HG03439 (cell line): Measurements from ENCODE around the gene SIX3.

ENCODE experiments used
- ATAC-seq: cut with Tn5 transposase; IDR thresholded peaks from one replicate; pipeline ENCODE4 v1.9.1; 2021; ENCODE audit warnings: mild to moderate bottlenecking, moderate library complexity; ENCODE audit not compliant: unreplicated experiment

The SIX3 gene

DNA sequence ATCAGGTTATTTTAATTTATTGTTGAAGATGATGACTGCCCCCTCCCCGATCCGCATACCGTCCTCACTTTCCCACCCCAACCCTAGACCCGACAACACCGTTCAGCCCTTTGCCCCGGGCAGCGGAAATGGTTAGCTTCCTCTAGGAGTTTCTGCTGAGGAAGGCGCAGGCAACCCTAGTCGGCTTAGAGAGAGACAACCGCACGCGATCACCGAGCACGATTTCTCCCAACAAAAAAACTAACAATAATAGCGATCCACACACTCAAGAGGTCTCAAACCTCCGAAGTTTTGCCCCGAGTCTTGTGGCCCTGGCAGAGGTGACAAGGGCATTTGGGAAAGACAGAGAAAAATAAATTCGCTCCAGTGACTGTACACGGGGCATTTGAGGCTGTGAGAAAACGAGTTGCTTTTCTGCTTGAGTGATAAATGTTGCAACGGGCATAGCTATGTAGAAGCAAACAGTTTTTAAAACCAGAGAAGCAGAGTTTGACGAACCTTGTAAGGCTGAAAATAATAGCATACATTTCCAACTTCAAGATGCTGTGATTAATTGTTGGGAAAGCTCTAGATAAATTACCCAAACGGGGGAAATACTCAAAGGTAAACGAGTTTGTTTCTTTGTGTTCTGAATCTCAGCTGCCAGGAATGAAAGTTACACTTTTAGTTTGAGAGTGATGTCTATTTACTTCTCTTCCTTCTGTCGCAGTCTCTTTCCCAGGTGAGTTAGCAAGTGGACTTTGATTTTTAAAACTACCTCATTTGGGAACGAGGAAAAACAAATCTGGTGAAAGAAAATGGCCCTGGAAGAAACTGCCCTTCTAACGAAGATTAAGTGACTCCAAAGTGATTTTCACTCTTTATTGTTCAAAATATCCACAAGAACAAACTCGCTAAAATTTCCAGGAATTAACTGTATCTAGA lies 11.0 kb upstream of the SIX3 start:
- ATAC-seq: no peak

DNA sequence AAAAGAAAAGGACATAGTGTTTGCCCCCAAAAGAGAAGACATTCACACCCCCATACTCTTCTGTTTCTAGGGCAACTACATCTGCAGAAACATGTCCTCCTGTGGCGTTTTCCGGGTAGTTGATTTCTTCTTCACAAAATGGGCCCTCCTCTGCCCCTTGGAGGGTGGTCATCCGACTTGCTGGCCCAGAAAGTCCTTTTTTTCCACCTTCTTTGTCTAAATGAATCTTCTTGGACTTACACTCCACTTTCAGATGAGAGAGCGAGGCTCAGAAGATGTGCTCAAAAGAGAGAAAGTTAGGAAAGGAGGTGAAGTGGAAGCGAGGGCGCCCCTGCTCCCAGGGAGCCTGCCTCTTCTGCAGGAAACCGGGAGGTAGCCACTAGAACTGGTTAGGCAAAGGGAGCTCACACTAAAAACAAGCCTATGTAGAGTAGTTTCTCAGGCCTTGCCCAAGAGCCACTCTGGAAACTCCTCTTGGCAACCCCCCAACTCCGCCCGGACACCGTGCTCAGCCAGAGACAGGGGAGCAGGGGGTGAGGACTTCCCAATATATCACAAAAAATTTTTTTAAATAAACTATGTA lies 10.2 kb upstream of the SIX3 start:
- no peak for ATAC-seq

DNA sequence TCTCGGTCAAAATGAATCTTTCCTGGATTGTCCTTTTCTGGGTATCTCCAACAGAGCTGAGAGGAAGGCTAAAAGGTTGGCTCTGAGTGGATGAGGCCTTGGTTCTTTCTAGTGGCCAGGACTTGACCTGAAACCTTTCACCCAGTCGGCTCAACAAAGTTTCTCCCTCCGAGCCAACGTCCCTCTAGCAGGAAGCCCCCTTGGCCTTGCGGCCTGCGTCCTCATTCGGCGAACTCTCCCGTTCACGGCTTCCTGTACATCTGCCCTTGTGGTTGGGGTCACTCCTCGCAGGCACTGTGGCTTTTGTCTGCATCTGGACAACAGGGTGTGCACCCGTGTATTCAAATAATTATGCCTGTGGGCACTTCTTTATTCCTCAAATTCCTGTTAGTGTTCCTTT lies 9.4 kb upstream of the SIX3 start:
- ATAC-seq: no peak

DNA sequence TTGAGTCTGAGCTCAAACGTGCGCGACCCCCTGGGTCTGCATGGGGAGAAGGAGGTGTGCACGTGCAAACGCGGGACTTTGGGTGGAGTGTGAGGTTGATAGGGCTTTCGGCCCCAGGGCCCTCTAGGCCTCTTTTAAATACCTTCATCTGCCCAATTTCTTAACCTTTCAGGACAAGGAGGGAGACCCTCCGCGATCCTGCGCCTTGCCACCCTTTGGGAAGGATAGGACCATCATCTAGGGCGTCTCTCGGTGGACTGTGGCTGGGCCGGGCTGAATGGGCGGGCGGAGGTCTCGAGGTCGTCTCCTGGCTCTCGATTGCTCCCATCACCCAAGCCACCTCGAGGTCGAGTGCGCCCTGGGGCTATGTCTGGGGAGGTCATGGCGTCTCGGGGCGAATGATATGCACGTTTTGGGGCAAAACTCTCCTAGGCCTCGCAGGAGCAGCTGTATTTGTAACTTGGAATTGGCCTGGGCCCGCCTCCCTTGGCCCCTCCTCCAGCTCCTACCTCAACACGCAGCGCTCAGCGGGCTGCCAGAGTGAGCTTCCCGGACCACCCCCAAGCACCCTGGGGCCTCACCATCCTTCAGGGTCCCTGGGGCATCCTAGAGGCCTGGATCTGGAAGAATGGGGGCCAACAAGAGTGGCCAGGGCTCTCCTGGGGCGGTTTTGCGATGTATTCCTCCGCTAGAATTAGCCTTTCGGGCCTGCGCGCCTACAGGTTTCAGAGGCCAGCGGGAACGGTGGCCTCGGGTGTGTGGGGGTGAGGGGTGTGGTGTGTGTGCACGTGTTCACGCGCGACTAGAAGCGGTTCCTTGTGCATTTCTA lies 8.7 kb upstream of the SIX3 start:
- no peak for ATAC-seq

DNA sequence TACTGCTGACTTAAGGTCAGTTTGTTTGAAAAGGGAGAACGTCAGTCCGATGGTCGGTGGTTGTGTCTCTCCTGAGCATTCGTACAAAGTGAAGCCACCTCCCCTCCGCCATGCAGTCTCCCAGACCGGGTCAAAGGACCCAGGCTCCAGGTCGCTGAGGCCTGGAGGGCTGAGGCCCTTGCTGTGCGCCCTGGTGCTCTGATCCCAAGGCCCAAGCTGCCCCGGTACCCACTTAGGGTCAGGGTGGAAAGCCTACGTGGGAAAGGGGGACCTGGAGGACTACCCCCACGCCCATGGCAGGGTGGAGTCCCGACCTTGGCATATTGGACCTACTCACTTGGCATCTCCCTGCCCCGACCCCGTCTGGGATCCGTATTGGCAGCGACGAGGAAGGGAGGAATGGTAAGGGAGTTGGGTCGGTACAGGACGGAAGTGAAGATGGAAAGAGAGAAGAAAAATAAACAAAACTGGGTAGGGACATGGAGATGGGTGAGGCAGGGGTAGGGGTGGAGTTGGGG lies 8.0 kb upstream of the SIX3 start:
- no peak for ATAC-seq

DNA sequence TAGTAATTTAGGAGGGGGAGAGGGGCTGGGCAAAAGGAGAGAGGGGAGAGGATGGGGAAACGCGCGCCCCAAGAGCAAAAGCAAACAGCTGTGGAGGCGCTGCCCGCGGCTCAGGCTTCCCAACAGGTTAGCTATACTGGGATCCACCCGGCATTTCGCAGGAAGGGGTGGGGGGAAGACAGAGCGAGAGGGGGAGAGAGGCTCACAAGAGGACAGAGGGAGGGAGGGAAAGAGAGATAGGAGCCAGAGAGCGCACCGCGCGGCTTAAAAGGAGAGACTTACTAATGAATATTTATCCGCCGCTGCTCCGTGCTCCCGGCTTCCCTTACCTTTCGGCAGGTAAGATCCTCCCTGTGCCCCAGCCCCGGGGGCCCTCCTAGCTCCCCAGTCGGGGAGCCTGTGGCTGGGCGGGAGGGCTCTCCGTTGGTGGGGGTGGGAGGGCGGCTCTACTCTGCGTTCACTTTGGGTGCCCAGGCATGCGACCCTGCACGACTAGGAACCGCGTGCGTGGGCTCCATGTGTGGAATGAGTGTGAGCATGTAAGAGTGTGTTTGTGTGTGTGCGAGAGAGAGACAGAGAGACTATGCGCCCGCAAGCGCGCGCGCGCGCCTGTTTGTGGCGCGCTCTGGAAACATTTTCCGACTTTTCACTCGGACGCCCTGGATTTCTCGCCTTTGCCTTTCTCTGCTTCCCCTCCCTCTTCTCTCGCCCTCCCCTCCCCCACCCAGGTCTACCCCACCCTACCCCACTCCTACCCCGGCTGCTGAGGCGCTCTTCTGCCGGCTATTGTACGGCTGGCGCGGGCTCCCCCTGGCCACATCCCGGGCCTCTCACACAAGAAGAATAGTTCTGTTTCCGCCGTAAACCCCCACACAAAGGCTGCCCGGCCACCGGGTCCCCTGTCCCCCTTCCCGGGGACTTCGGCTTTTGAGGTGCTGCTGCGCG lies 7.2 kb upstream of the SIX3 start:
- ATAC-seq: no peak

DNA sequence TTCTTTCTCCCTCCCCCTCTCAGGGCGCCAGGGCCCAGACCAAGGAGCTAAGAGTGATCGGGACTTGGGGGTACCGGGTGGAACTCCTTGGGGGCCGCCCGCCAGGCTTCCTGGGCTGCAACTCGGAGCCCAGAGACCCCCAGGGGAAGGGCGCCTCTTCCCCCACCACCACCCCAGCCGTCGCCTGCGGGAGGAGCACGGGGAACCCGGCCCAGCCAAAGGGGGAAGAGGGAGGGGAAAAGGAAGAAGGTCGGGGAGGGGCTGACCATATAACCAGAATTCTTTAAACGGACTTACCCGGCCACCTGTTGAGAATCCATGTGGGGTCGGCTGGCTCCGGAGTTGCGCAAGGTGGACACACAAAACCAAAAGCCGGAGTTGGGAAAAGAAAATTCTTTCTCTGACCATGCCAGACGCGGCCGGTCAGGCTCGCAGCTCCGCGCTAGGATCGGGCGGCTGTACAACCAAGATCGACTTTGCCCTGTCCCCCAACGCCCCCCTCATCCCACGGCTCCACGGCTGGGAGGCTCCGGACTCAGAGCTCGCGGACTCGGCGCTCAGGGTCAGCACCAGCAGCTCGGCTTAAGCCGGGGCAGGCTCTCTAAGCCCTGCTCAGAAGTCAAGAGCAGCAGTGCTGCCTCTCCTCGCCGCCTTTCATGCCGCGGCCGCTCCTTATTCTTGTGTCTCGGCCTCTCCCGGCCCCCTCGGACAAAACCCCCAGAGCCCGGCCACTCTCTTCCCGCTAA lies 6.3 kb upstream of the SIX3 start:
- ATAC-seq: no peak

DNA sequence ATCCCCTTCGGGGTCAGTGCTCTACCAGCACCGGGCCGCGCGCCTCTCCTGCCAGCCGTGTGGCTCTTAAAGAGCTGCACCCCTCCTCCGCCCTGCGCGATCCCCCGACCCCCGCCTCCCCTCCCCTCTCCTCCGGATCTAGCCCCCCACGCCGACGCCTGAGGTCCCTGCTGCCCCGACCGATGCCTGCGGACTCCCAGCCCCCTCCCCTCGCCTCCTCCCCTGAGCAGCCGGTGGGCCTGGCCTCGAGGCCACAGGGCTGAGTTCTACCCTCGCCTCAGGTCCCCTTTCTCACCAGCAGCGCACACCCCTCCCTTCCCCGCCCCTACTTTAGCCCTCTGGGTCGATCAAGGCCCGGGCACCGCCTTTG lies 5.8 kb upstream of the SIX3 start:
- no peak for ATAC-seq

DNA sequence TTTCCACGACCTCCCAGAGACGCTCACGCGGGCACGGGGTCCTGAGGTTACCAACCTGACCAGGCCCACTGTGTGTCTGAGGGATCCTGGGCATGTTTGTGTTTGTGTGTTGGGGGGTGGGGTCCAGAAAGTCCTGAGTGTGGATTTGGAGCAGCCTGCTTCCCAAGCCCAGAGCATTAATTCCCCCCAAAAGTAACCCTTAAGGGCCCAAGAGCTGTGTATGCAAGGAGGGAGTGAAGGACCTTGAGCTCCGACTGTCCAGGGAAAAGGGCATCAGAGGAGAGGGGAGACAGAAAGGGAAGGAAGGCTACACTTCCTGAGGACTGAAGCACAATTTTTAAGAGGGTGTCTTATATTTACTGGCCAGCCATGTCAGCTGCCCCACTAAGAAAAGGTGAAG lies 5.2 kb upstream of the SIX3 start:
- no peak for ATAC-seq

DNA sequence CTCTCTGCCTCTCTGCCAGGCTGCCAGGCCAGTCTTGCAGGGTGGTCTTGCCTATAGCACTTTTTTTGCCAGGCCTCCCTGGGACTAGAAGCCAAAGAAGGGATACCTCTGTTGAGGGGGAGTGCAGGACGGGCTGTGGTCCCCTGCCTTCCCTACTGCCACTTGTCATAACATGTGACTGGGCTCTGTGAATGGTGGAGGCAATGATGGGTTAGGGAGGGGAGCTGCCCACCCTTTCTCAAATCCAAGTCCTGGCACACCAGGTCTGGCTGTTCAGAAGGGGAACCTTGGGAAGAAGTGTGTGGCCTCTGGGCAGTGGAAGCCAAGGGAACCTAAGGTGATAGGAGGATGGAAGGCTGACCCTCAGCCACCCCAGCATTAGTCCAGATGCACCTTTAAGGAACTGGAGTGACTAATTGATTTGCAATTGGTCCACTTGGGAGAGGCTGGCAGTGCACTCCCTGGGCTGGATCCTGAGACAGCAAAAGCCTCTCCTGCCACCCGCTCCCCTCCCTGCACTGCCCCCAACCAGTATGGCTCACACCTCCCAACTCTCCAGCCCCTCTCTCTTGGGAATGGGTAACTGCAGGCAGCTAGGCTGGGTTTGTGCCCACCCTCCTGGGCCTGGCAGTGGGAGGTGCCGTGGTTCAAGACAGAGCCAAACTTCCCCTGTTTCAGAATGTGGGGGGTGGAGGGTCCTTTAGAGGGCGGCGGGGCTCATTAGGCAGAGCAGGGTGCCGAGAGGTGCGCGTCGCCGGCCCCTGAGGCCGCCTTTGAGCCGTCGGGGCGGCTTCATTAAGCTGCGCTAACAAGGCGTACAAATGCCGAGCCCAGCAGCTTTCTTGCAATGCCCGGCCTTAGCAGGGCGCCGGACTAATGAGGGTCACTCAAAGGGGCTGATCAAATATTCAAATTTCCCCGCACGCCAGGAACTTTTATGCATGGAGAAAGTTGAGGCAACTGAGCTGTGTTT lies 4.5 kb upstream of the SIX3 start:
- no peak for ATAC-seq

DNA sequence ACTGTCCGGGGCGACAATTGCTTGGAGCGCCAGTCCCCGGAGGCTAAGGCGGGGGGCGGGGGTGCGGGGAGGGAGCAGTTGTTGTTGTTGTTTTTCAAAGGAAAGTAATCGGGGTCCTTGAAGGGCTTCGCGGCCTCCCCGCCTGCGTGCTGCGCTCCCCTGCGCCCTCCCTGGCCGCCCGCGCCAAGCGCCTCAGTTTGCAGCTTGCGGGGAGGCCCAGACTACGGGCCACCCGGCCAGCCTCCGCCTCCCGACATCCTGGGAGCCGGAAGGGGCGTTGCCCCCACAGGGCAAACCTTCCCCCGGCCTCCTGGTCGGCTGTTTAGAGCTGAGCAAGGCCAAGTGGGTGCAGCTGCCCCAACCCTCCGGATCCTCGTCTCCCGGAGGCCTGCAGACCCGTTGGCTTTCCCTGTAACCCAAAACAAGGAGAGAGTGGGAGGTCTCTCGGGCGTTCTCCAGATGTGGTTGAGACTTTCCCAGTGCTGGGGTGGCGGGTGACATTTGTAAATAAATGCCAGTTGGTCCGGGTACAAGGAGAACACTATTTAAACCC lies 3.7 kb upstream of the SIX3 start:
- ATAC-seq: no peak

DNA sequence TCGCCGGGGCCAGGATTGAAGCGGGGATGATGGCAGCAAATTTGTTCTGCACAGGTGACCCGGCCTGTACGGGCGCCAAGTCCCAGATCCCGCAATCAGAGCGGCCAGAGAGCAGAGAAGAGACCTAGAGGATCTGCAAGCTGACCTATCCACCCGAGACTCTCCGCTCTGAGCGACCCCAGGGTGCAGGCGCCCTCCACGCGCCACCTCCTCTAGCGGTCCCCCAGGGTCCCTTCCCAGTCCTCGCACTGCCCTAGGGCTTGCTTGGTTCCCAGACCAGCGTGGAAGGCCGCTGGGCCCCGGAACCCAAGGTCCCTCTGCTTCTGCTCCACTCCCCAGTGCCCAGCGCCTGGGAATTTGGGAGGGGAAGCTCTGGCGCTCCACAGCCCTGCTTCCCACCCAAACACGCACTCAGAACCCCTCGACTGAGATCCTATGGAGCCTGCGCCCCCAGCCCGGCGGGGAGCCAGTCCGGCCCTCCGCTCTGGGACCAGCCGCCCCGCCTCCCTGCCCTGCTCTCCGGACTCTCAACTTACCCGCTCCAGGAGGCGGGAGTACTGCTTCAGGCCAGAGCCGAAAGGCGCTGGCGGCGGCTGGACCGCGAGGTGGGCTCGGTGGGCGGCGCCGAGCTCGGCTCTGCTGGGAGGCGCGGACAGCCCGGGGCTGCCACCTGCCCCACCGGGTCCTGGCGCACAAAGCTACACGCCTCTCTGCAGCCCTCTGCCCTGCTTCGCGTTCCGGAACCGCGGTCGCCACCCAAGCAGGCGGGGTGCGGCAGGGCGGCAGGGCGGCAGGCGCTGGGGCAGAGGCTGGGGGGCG lies 3.0 kb upstream of the SIX3 start:
- no peak for ATAC-seq

DNA sequence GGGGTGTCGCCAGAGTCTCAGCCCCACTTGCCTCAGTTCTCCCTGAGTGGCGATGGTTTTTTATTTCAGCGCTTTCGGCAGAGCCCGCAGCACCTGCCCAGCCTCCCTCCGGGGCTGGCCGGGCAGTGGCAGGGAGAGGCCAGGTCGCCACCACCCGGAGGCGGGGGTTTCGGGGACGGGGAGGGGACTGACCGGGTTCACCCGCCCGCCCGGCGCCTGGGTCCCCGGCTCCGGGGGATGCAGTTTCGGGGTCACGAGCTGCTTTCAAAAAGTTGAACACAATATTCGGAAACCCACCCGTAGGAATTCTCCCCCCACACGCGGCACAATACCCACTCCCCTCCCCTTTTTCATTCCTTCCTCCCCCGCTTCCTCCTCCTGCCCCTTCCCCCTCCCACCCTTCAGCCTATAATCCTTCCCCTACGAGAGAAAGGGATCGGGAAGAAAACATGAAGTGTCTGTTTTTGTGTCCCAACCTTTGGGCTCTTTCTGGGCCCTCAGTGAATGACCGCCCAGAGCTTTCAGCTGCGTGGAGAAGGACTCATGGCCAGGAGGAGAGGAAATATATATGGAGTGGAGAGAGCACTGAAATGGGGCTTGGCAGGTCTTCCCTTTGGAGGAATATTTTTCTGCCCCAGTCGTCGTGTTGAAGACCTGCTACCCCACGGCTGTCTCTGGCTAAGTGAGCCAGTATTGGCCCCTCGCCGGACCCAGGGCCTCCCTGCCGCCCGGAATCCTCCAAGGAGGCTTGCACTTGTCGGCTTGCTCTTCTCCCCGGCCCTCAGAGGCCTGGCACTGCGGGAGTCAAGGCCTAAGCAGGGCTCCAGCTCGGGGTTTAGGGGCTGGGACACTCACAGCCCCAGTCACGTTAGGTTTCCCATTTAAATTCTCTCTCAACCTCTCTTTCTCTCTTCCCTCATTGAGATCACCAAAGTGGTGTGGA lies 2.1 kb upstream of the SIX3 start:
- ATAC-seq: no peak

DNA sequence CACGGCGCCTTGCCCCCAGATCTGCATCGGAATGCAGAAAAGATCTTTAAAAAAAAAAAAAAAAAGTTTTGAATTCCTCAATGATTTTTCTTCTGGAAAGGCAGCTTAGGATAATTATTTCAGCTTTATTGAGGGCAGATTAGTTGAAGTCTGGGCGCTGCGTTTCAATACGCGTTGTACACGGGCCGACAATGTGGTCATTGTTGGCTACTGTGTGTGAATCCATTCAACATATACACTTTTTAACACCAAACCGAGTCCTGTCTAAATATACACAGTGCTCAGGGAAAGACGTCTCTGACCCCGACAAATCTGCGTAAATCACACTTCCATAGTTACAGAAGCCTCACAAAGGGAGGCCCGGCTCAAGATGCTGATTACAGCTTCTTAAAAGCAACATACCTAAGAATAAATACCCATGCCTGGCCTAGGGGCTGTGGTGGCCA lies 1.4 kb upstream of the SIX3 start:
- ATAC-seq: no peak

DNA sequence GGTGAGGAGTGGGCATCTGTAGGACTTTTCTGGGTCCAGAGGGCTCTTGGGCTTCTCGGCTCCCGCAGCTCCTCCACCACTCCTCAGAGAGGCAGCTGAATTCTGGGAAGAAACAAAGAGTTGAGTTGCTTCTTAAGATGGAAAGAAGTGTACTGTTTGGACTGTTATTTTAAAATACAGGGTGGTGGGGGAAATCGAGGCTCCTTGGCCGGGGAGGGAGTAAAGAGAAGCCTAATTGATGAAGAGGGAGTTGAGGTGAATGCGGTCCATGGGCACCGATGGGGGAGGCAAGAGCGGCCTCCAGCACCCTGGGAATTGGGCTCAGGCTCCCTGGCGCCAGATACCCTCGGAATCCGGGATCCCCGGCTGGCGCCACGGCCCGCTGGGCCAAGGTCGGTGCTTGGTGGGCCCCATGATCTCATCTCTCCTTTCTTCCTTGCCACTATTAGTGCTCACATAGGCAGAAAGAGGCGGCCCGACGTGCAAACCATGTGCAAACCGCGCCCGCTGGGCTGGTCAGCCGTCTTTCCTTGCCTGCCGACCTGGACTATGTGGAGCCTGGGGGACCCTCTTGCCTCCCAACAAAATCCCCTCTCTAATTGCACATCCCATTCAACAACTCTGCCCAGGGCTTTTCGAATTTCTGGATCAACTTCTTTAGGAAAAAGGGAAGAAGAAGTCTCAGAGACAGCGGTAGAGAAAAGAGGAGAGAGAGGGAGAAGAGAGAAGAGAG lies 604 bp upstream of the SIX3 start:
- ATAC-seq: no peak
